IPS-20b (cell line): ENCODE data around the gene TBX18.

Experiments used
- H3K27ac ChIP-seq: one replicate; pipeline ENCODE4 v1.5.1; 2013; ENCODE audit warnings: low read length
- H3K27me3 ChIP-seq: 2 replicates; pipeline ENCODE4 v1.6.1; 2013; ENCODE audit warnings: mild to moderate bottlenecking, low read length, inconsistent platforms; ENCODE audit not compliant: insufficient read depth
- H3K36me3 ChIP-seq: 2 replicates; pipeline ENCODE4 v1.6.1; 2013; ENCODE audit warnings: low read depth, mild to moderate bottlenecking, inconsistent platforms, low read length, moderate library complexity; ENCODE audit not compliant: insufficient read depth
- H3K4me1 ChIP-seq: 2 replicates; pipeline ENCODE4 v1.6.1; 2013; ENCODE audit warnings: mild to moderate bottlenecking, control low read depth, inconsistent platforms, low read length, moderate library complexity; ENCODE audit not compliant: insufficient read depth
- H3K4me3 ChIP-seq: 2 replicates; pipeline ENCODE4 v1.5.1; 2013; ENCODE audit warnings: mild to moderate bottlenecking, low read length, inconsistent platforms
- H3K9ac ChIP-seq: 2 replicates; pipeline ENCODE4 v1.6.1; 2013; ENCODE audit warnings: low read depth, mild to moderate bottlenecking, inconsistent platforms, low read length, moderate library complexity
- H3K9me3 ChIP-seq: 2 replicates; pipeline ENCODE4 v1.6.1; 2013; ENCODE audit warnings: mild to moderate bottlenecking, low read depth, low read length, inconsistent platforms; ENCODE audit not compliant: insufficient read depth

Gene TBX18

DNA sequence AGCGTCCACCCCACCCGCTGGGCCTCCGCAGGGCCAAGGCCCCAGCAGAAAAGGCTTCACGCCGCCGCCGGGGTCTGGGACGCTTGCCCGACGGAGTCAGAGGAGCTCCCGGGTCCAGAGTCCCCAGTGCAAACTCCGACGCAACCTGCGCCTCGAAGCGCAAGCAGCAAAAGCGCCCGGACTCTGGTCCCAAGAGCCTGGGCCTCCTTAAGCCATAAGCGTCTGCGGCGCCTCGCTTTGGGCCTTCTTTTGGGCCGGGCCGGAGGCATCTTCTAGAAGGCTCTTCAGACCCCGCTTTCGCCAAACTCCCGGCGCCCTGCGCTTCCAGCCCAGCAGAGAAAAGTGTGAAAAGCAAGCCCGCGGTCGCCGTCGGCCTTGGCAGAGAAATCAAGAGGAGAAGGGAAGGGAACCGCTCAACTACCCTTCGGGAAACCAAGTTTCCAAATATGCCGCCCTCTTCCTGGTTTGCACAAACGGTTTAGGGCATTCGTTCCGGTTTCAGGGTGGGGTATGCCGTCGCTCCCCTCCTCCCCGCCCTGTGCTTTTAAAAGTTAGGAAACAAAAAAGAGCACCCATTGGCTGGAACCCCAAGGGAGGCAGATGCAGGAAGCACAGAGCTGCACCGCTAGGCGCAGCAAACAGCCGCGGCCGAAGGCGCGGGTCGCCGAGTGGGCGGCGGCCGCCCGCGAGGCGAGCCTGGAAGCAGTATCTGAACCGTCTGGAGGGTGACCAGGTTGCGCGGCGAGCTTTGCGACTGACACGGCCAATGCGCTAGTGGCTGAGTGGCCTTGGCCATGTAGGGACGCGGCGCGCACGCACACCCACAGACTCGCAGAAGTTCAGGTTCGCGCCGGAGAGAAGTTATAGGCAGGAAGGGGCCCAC, 1.2 kb downstream of the TBX18 start:
- Histone ChIP-seq H3K27ac (no peak overlapping the region), H3K9ac (no peak overlapping the region), H3K9me3 (no peaks in the 10 kb centered on the region), H3K4me1 (peaks cover 5% of the 10 kb centered on the region; the same call in 1 of the 2 replicates), H3K27me3 (peaks cover 93% of the 10 kb centered on the region), H3K36me3 (no peaks in the 10 kb centered on the region), H3K4me3 (peak overlapping the region; percentile 82)

DNA sequence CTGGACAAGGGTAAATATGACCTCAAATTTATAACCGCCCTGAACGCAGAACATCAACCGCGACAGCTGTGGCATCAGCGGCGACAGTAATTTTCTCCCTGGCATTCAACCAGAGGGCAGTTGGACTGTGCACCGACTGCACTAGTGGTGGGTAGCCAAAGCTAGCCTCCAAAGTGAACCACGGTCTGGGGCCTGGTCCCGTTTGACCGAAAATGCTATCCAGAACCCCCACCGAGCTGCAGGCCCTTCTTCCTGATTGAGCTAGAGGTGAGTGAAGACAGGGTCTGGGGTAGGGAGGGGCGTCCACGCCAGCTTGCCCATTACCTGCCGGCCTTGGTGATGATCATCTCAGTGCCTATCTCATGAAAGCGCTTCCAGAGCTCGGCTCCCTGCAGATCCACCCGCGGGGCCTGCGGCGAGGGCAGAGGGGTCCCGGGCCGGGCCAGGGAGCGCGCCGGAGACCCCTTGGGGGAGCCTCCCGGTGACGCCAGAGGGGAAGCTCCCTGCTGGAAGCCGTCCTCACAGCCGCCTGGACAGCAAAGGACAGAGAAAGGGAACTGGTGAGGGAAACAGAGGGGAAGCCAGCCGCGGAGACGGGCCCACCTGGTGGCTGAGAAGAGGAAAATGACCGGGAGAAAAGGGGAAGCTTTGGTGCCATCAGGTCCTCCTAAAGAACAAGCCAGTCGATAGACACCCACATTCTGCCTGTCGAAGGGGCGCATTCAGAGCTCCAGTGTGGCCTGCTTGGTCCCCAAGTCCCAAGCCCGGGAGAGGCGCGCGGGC, 2.0 kb downstream of the TBX18 start:
- Histone ChIP-seq H3K4me3 (peak overlapping the region; percentile 82), H3K27me3 (peaks cover 85% of the 10 kb centered on the region), H3K9ac (no peak overlapping the region)

DNA sequence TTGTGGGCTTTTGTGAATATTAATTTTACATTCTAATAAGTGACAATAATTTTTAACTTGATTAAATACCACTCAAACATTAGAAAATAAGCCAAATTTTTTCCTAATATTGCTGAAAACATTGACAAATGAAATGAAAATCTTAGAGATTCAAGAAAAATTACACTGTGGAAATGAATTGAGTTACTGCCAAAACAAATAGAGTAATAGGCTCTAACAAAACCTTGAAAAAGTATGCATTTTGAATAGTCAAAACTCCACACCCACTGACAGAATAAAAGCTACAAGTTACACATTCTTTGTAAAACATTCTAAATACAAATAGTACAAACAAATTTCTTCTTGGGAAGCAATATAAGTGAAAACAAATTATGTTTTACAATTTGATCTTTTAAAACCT, 5.9 kb downstream of the TBX18 start:
- no peaks in the 10 kb centered on the region for H3K36me3 ChIP-seq
- H3K4me1 ChIP-seq, result no peaks in the 10 kb centered on the region
- H3K27ac ChIP-seq, result no peak overlapping the region
- peaks cover 45% of the 10 kb centered on the region for H3K27me3 ChIP-seq
- H3K9ac ChIP-seq, result no peak overlapping the region
- no peaks in the 10 kb centered on the region for H3K9me3 ChIP-seq
- no peak overlapping the region for H3K4me3 ChIP-seq

More for the DNA sequence above, 2.0 kb downstream of the TBX18 start:
- no peak overlapping the region for H3K27ac ChIP-seq
- no peaks in the 10 kb centered on the region for H3K9me3 ChIP-seq
- peaks cover 5% of the 10 kb centered on the region; the same call in 1 of the 2 replicates for H3K4me1 ChIP-seq
- no peaks in the 10 kb centered on the region for H3K36me3 ChIP-seq

DNA sequence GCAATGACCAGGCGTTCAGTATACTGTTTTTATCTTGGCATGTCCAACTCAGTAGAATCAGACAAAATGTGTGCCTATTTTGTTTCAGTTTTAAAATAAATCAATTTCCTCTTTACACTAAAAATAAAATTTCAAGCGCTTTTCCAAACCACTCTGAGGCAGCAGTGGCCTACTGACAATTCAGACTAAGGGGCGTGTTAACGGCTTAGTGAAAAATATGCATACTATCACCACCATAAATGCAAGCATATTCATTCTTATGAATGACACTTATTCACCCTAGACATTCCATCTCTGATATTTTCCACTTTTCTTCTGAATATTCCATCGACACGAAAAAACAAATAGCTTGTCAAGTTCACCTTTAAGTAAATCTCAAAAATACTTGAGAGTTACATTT, 7.5 kb downstream of the TBX18 start:
- peaks cover 29% of the 10 kb centered on the region for H3K27me3 ChIP-seq
- no peak overlapping the region for H3K27ac ChIP-seq
- no peaks in the 10 kb centered on the region for H3K36me3 ChIP-seq
- no peak overlapping the region for H3K4me3 ChIP-seq
- H3K4me1 ChIP-seq, result no peaks in the 10 kb centered on the region
- no peaks in the 10 kb centered on the region for H3K9me3 ChIP-seq
- no peak overlapping the region for H3K9ac ChIP-seq

DNA sequence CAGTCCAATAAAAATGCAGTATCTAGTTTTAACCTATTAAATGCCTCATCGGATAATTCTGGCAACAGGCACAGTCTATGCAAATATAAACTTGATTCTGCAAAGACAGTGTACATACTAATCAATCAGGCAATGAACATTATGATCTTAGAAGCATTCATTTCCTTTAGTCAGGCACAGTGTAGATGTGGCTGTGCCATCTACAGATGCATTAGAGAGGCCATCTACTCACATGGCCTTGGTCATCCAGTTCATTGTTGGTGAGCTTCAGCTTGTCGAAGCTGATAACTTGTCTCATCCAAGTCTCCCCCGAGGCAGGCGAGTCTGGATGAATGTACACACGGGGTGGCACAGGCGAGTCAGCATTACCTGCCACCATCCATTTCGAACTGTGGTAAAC, 7.9 kb downstream of the TBX18 start:
- Histone ChIP-seq H3K4me3 (no peak overlapping the region), H3K4me1 (no peaks in the 10 kb centered on the region), H3K36me3 (no peaks in the 10 kb centered on the region), H3K27me3 (peaks cover 25% of the 10 kb centered on the region), H3K27ac (no peak overlapping the region), H3K9ac (no peak overlapping the region), H3K9me3 (no peaks in the 10 kb centered on the region)

DNA sequence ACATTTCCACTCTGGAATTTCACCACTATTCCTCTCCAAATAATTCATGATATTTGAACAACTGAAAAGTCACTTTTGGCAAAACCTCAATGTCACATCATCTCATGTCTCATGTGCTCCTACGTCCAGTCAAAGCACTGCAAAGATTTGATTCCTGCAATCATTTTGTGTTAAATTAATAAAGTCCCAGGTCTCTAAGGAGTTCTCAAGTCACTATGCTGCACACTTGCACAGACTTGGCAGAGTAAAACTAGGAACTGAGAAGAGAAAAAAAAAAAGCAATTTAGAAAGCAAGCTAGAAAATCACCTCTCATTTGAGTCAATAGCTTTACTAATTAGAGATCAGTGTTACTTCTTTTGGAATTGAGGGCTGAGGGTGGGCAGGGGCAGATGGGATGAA, 11.2 kb downstream of the TBX18 start:
- Histone ChIP-seq H3K9me3 (no peaks in the 10 kb centered on the region), H3K4me3 (no peak overlapping the region), H3K27ac (no peak overlapping the region), H3K9ac (no peak overlapping the region), H3K4me1 (no peaks in the 10 kb centered on the region), H3K27me3 (no peaks in the 10 kb centered on the region), H3K36me3 (no peaks in the 10 kb centered on the region)

DNA sequence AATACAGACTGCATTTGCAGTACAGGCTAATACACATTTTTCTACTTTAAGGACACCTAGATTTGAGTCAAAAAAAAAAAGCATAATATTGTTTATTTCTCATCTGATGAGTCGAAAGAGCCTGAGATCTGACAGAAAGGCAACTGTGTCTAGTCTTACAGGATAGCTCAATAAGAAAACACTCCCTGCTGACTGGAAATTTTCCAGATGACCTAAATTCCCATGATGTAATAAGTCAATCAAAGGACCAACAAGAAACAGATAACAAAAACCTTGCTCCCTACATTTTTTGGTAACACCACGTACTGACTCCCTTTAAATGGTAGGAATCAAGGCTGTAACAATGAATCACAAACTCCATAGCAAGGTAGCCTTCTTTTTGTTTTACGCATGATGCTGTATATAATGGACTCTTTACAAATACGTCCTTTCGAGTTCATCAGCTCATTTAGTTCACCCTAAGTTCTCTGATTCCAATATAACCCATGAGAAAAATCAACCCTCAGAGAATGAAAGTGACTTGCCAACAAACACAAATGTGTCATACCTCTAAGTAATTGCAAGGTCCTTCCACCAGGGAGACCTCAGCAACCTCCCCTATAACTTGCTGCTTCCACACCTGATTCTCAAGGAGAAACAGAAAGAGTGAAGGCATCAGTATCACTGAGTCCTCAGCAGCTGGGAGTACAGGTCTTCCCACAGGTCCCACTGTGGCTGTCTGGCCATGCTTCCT, 12.1 kb downstream of the TBX18 start:
- Histone ChIP-seq H3K36me3 (no peaks in the 10 kb centered on the region), H3K9ac (no peak overlapping the region), H3K9me3 (no peaks in the 10 kb centered on the region), H3K4me1 (no peaks in the 10 kb centered on the region), H3K4me3 (no peak overlapping the region), H3K27me3 (no peaks in the 10 kb centered on the region), H3K27ac (no peak overlapping the region)

DNA sequence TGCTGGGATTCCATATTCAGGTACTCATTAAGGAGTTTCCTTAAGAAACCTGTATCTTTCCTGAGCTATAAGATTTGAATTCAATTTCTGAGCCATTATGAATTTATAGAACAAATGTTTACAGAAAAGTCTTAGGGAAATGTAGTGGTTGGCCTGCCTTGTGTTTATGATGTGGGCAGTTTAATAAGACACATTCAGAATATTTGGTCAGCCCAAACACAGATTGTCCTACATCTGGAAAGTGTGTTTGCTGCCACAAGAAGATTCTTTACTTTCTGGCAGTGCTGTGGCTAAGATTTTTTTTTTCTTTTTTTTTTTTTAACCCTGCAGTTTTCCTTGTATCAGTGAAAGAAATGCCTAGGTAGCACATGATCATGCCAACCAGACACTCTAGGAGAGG, 15.2 kb downstream of the TBX18 start:
- Histone ChIP-seq H3K27ac (no peak overlapping the region), H3K9me3 (no peaks in the 10 kb centered on the region), H3K27me3 (no peaks in the 10 kb centered on the region), H3K9ac (no peak overlapping the region), H3K4me3 (no peak overlapping the region), H3K4me1 (no peaks in the 10 kb centered on the region), H3K36me3 (no peaks in the 10 kb centered on the region)

DNA sequence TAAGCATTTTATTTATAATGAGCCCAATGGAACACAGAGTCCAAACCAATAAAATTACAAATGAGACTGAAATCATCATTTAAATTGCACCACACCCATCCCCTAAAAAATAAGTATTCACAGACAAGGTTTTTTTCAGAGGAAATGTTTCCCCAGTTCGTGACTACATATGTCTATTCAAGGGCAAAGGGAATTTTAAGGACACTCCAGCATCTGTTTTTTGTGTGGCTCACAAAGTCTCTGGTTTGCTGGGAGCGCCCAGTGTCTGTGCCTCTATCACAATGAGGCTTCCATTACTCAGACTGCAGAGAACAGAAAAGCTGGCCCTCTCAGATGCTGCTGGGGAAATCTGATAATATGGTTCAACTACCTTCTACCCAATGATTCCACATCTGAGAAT, 16.0 kb downstream of the TBX18 start:
- no peak overlapping the region for H3K9ac ChIP-seq
- H3K36me3 ChIP-seq, result no peaks in the 10 kb centered on the region
- no peaks in the 10 kb centered on the region for H3K9me3 ChIP-seq
- no peaks in the 10 kb centered on the region for H3K27me3 ChIP-seq
- H3K4me3 ChIP-seq, result no peak overlapping the region
- no peak overlapping the region for H3K27ac ChIP-seq
- H3K4me1 ChIP-seq, result no peaks in the 10 kb centered on the region

DNA sequence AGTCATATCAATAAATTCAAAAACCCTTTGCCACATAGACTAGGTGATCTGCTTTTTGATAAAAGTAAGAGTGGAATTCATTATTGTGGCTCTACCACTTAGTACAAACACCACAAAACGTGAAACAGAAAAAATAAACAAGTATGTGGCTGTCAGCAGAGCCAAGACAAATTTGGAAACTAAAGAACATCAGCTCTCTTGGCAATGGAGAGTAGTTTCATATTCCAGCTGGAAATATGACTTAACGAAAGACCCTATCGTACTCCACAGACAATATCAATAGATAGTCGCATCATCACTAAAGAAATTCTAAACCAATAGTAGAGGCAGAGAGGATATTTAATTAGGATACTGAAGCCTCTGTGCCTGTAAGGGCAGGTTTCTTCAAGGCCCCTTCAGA, 20.8 kb downstream of the TBX18 start:
- H3K27me3 ChIP-seq, result no peaks in the 10 kb centered on the region
- no peak overlapping the region for H3K4me3 ChIP-seq
- H3K9ac ChIP-seq, result no peak overlapping the region
- H3K27ac ChIP-seq, result no peak overlapping the region
- H3K4me1 ChIP-seq, result no peaks in the 10 kb centered on the region
- H3K9me3 ChIP-seq, result no peaks in the 10 kb centered on the region
- H3K36me3 ChIP-seq, result no peaks in the 10 kb centered on the region

DNA sequence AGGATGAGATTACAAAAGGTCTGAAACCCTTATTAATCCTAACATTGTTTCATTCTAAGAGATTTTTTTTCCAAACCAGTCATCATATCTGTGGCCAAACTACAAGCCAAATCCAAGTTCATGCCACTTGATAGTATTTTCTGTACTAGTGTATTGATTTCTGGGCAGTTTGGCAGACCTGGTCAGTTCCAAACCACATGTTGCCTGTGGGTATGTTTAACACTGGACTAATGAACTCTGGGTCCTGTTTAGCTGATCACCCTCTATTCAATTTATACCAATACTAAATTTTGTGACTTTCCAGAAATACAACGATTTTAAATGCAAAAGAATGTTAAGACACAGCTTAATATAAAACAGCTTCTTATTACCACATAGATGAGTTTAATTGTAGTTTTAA, 24.0 kb downstream of the TBX18 start:
- H3K27me3 ChIP-seq, result no peaks in the 10 kb centered on the region
- no peaks in the 10 kb centered on the region for H3K9me3 ChIP-seq
- no peak overlapping the region for H3K4me3 ChIP-seq
- H3K4me1 ChIP-seq, result no peaks in the 10 kb centered on the region
- no peak overlapping the region for H3K27ac ChIP-seq
- no peak overlapping the region for H3K9ac ChIP-seq
- H3K36me3 ChIP-seq, result no peaks in the 10 kb centered on the region
